Tibial artery (tissue), 4 donors: ENCODE measurements around the gene CFAP53.

Experiments
- DNase-seq, 2 donors: peaks; one replicate each; pipeline ENCODE4 v3.0.0-alpha.2; 2019
- H3K27ac ChIP-seq, 2 donors: fragments of 200-600 bp; sonication (generic) in 1 of 2; 1 replicate in 1 of 2; 2 replicates in 1 of 2; pipeline ENCODE4 v1.5.1; 2018 to 2019; ENCODE audit warnings: mild to moderate bottlenecking in 1 of 2
- H3K27me3 ChIP-seq, 2 donors: fragments of 200-600 bp; sonication (generic) in 1 of 2; one replicate each; pipeline versions ENCODE4 v1.5.1 to v1.6.0; 2016 to 2019
- H3K36me3 ChIP-seq, 3 donors: fragments of 200-600 bp; sonication (generic) in 2 of 3; one replicate each; pipeline ENCODE4 v1.5.1; 2016 to 2019; ENCODE audit warnings: mild to moderate bottlenecking in 2 of 3
- H3K4me1 ChIP-seq, 4 donors: fragments of 200-600 bp; sonication (generic) in 2 of 4; 1 replicate in 3 of 4; 2 replicates in 1 of 4; pipeline ENCODE4 v1.5.1; 2016 to 2019
- H3K4me3 ChIP-seq, 2 donors: fragments of 200-600 bp; sonication (generic) in 1 of 2; 1 replicate in 1 of 2; 2 replicates in 1 of 2; pipeline ENCODE4 v1.5.1; 2018 to 2019; ENCODE audit warnings: mild to moderate bottlenecking in 2 of 2
- H3K9me3 ChIP-seq, 3 donors: fragments of 200-600 bp; sonication (generic) in 1 of 3; one replicate each; pipeline ENCODE4 v1.5.1; 2016 to 2019
- intact Hi-C: fragments of 100-400 bp; cut with DNase I; formaldehyde crosslinking; loops from one replicate; pipeline ENCODE4 v1.15.0; 2023; ENCODE audit warnings: low total_unique reads
- TF ChIP-seq, protein P1 (sequence below), 2 experiments: fragments of 200-600 bp in 1 of 2; fragments of 450-650 bp in 1 of 2; IDR thresholded peaks; one replicate each; pipeline ENCODE4 v1.5.1; 2017 to 2019; ENCODE audit warnings: antibody characterized with exemption in 2 of 2, mild to moderate bottlenecking in 1 of 2, moderate library complexity in 1 of 2

CFAP53 gene

GRCh38 chr18:50286391-50287027, 20.2 kb upstream of the CFAP53 start:
- intact Hi-C loops: loop anchor here (5.0 to 10.0 kb wide), 3 partner anchors 472 to 908 kb away; partner anchors contain the start of genes ACAA2, MEX3C and RPL17
- no peak for DNase-seq
- H3K9me3 ChIP-seq: no peaks in the 10 kb centered on the region
- H3K27me3 ChIP-seq: peaks cover 0 to 7% of the 10 kb centered on the region in 2 donors
- TF ChIP-seq, protein P1, sequence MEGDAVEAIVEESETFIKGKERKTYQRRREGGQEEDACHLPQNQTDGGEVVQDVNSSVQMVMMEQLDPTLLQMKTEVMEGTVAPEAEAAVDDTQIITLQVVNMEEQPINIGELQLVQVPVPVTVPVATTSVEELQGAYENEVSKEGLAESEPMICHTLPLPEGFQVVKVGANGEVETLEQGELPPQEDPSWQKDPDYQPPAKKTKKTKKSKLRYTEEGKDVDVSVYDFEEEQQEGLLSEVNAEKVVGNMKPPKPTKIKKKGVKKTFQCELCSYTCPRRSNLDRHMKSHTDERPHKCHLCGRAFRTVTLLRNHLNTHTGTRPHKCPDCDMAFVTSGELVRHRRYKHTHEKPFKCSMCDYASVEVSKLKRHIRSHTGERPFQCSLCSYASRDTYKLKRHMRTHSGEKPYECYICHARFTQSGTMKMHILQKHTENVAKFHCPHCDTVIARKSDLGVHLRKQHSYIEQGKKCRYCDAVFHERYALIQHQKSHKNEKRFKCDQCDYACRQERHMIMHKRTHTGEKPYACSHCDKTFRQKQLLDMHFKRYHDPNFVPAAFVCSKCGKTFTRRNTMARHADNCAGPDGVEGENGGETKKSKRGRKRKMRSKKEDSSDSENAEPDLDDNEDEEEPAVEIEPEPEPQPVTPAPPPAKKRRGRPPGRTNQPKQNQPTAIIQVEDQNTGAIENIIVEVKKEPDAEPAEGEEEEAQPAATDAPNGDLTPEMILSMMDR (IDR thresholded peaks at IDR 0.05): no peak
- H3K27ac ChIP-seq: peak overlapping the region; percentile 90 to 91
- peaks cover 4 to 40% (median 33%) of the 10 kb centered on the region in 3 donors for H3K36me3 ChIP-seq
- H3K4me1 ChIP-seq: peaks cover 2 to 16% (median 13%) of the 10 kb centered on the region in 4 donors
- peak overlapping the region; percentile 70 to 91 for H3K4me3 ChIP-seq

- no peaks in the 10 kb centered on the region for H3K9me3 ChIP-seq
- DNase-seq: no peak
- H3K36me3 ChIP-seq: peaks cover 4 to 40% (median 33%) of the 10 kb centered on the region in 3 donors
- TF ChIP-seq, protein P1 (IDR thresholded peaks at IDR 0.05): no peak
- peaks cover 5 to 16% (median 14%) of the 10 kb centered on the region in 4 donors for H3K4me1 ChIP-seq
- H3K4me3 ChIP-seq: peak overlapping the region in 1 of 2 donors; percentile 70
- peak overlapping the region; percentile 90 to 91 for H3K27ac ChIP-seq
- H3K27me3 ChIP-seq: peaks cover 0 to under 1% of the 10 kb centered on the region in 2 donors
- intact Hi-C loops: loop anchor here (5.0 to 10.0 kb wide), 3 partner anchors 471 to 909 kb away; partner anchors contain the start of genes ACAA2, MEX3C and RPL17
Observed at GRCh38 chr18:50285631-50286321, 19.5 kb upstream of the CFAP53 start.

DNA sequence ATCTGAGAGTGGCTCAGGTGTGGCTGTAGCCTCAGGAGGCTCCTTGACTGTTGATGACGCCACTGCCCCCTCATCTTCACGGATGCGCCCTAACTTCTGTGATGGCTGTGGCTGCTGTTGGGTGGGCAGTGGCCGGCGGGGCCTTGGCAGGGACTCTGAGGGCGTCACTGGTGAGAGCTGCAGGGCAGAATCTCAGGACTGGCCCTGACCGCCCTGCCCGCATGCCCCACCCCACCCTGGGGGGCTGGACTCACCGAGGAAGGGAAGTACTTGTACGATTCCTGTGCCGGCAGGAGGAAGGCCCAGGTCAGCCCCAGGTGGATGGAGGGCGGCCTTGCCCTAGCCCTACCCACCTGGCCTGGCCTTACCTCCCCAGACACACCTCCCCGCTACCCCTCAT, 18.8 kb upstream of the CFAP53 start:
- no peaks in the 10 kb centered on the region for H3K27me3 ChIP-seq
- TF ChIP-seq, protein P1 (IDR thresholded peaks at IDR 0.05): no peak
- H3K27ac ChIP-seq: no peak overlapping the region
- H3K36me3 ChIP-seq: peaks cover 4 to 40% (median 33%) of the 10 kb centered on the region in 3 donors
- peaks cover 5 to 23% (median 21%) of the 10 kb centered on the region in 4 donors for H3K4me1 ChIP-seq
- intact Hi-C loops: loop anchor here (5.0 to 10.0 kb wide), 3 partner anchors 470 to 910 kb away; partner anchors contain the start of genes ACAA2, MEX3C and RPL17
- H3K9me3 ChIP-seq: no peaks in the 10 kb centered on the region
- no peak for DNase-seq
- H3K4me3 ChIP-seq: no peak overlapping the region

- no peak overlapping the region for H3K4me3 ChIP-seq
- intact Hi-C loops: loop anchor here (10.0 kb wide), 2 partner anchors 470 to 910 kb away; partner anchors contain the start of genes ACAA2 and MEX3C
- peaks cover 4 to 40% (median 33%) of the 10 kb centered on the region in 3 donors for H3K36me3 ChIP-seq
- no peak for DNase-seq
- no peaks in the 10 kb centered on the region for H3K9me3 ChIP-seq
- H3K27me3 ChIP-seq: no peaks in the 10 kb centered on the region
- TF ChIP-seq, protein P1 (IDR thresholded peaks at IDR 0.05): no peak
- H3K4me1 ChIP-seq: peaks cover 5 to 30% (median 28%) of the 10 kb centered on the region in 4 donors
- no peak overlapping the region for H3K27ac ChIP-seq
Observed at GRCh38 chr18:50284255-50284885, 18.1 kb upstream of the CFAP53 start.

- Histone ChIP-seq H3K4me1 (peaks cover 5 to 37% (median 29%) of the 10 kb centered on the region in 4 donors), H3K36me3 (peaks cover 4 to 40% (median 36%) of the 10 kb centered on the region in 3 donors), H3K4me3 (no peak overlapping the region), H3K9me3 (no peaks in the 10 kb centered on the region), H3K27me3 (no peaks in the 10 kb centered on the region), H3K27ac (no peak overlapping the region)
- TF ChIP-seq, protein P1 (IDR thresholded peaks at IDR 0.05): no peak
- DNase-seq: no peak
- intact Hi-C loops: loop anchor here (10.0 kb wide), 2 partner anchors 469 to 911 kb away; partner anchors contain the start of genes ACAA2 and MEX3C
Observed at GRCh38 chr18:50283469-50284209, 17.3 kb upstream of the CFAP53 start.
